Measurements from ENCODE around the gene VIL1.

VIL1 gene

GRCh38 chr2:218444692-218445357 lies 25.9 kb downstream of the VIL1 start:
- DNase-seq (ENCODE audit: low spot score), result no peak

GRCh38 chr2:218445602-218446001 lies 26.7 kb downstream of the VIL1 start:
- no peak for DNase-seq (ENCODE audit: low spot score)

GRCh38 chr2:218446547-218446946 lies 27.6 kb downstream of the VIL1 start:
- DNase-seq (ENCODE audit: low spot score), result no peak

GRCh38 chr2:218447072-218447471 lies 28.1 kb downstream of the VIL1 start:
- no peak for DNase-seq (ENCODE audit: low spot score)

GRCh38 chr2:218448934-218449333 lies 30.0 kb downstream of the VIL1 start:
- DNase-seq (ENCODE audit: low spot score), result no peak

- DNase-seq (ENCODE audit: low spot score), result no peak
These were observed 33.2 kb downstream of the VIL1 start for GRCh38 chr2:218452079-218452478.

- no peak for DNase-seq (ENCODE audit: low spot score)
These were observed 37.9 kb downstream of the VIL1 start for GRCh38 chr2:218456849-218457248.

GRCh38 chr2:218458598-218458997 lies 39.7 kb downstream of the VIL1 start:
- DNase-seq (ENCODE audit: low spot score), result no peak

GRCh38 chr2:218465987-218466633 lies 47.2 kb downstream of the VIL1 start:
- DNase-seq (ENCODE audit: low spot score), result peak; percentile 12

- no peak for DNase-seq (ENCODE audit: low spot score)
These were observed 51.5 kb downstream of the VIL1 start for GRCh38 chr2:218470448-218470847.

GRCh38 chr2:218471036-218471435 lies 52.1 kb downstream of the VIL1 start:
- DNase-seq (ENCODE audit: low spot score), result no peak

GRCh38 chr2:218471982-218472381 lies 53.1 kb downstream of the VIL1 start:
- DNase-seq (ENCODE audit: low spot score), result no peak

GRCh38 chr2:218472988-218473387 lies 54.1 kb downstream of the VIL1 start:
- DNase-seq (ENCODE audit: low spot score), result no peak

GRCh38 chr2:218474527-218474926 lies 55.6 kb downstream of the VIL1 start:
- DNase-seq (ENCODE audit: low spot score), result no peak

- peak; percentile 3 for DNase-seq (ENCODE audit: low spot score)
These were observed 57.8 kb downstream of the VIL1 start for GRCh38 chr2:218476676-218477075.

GRCh38 chr2:218477247-218477646 lies 58.3 kb downstream of the VIL1 start:
- DNase-seq (ENCODE audit: low spot score), result no peak

GRCh38 chr2:218478544-218478943 lies 59.6 kb downstream of the VIL1 start:
- DNase-seq (ENCODE audit: low spot score), result peak; percentile 1

GRCh38 chr2:218479595-218479994 lies 60.7 kb downstream of the VIL1 start:
- no peak for DNase-seq (ENCODE audit: low spot score)

GRCh38 chr2:218482651-218483050 lies 63.7 kb downstream of the VIL1 start:
- no peak for DNase-seq (ENCODE audit: low spot score)

GRCh38 chr2:218485986-218486667 lies 67.2 kb downstream of the VIL1 start:
- DNase-seq (ENCODE audit: low spot score), result peak; percentile 9

- no peak for DNase-seq (ENCODE audit: low spot score)
These were observed 81.7 kb downstream of the VIL1 start for GRCh38 chr2:218500501-218501060.

- peak; percentile 30 for DNase-seq (ENCODE audit: low spot score)
These were observed 82.7 kb downstream of the VIL1 start for GRCh38 chr2:218501665-218502064.
